IPS-11a (cell line): ENCODE data around the gene ZC3HAV1.
"Not testable (repeated sequence)": the region's sequence is repeated elsewhere in the genome, so short reads cannot be mapped to it uniquely, and the experiment has no call there.

Experiments
- H3K4me3 ChIP-seq: one replicate; pipeline ENCODE4 v1.5.1; 2013; ENCODE audit warnings: low read depth, low read length, control low read depth

Gene ZC3HAV1

GRCh38 chr7:139109188-139109982 lies at the start of gene ZC3HAV1:
TSS of gene ZC3HAV1 (minus strand) at chr7:139109720. CDS start at chr7:139109331, 389 bp downstream.
- H3K4me3 ChIP-seq = peak within 1 kb of the TSS; percentile 84

- H3K4me3 ChIP-seq = no peak overlapping the region
These were observed 44.3 kb upstream of the ZC3HAV1 start for GRCh38 chr7:139153832-139154231.

GRCh38 chr7:139152149-139152548 lies 42.6 kb upstream of the ZC3HAV1 start:
- no peak overlapping the region for H3K4me3 ChIP-seq

- no peak overlapping the region for H3K4me3 ChIP-seq
These were observed 29.6 kb upstream of the ZC3HAV1 start for GRCh38 chr7:139139150-139139549.

- peak overlapping the region; percentile 69 for H3K4me3 ChIP-seq
These were observed 24.0 kb upstream of the ZC3HAV1 start for GRCh38 chr7:139133335-139134139.

- peak overlapping the region; percentile 69 for H3K4me3 ChIP-seq
These were observed 23.4 kb upstream of the ZC3HAV1 start for GRCh38 chr7:139132887-139133286.

- no peak overlapping the region for H3K4me3 ChIP-seq
These were observed 22.1 kb upstream of the ZC3HAV1 start for GRCh38 chr7:139131601-139132041.

GRCh38 chr7:139129814-139130213 lies 20.3 kb upstream of the ZC3HAV1 start:
- not testable (repeated sequence) for H3K4me3 ChIP-seq

GRCh38 chr7:139127648-139128047 lies 18.1 kb upstream of the ZC3HAV1 start:
- H3K4me3 ChIP-seq = no peak overlapping the region

GRCh38 chr7:139125657-139126056 lies 16.1 kb upstream of the ZC3HAV1 start:
- no peak overlapping the region for H3K4me3 ChIP-seq

- H3K4me3 ChIP-seq = not testable (repeated sequence)
These were observed 15.5 kb upstream of the ZC3HAV1 start for GRCh38 chr7:139124995-139125394.

- no peak overlapping the region for H3K4me3 ChIP-seq
These were observed 14.8 kb upstream of the ZC3HAV1 start for GRCh38 chr7:139124084-139124914.

- no peak overlapping the region for H3K4me3 ChIP-seq
These were observed 9.9 kb upstream of the ZC3HAV1 start for GRCh38 chr7:139119486-139119849.

GRCh38 chr7:139118805-139119485 lies 9.4 kb upstream of the ZC3HAV1 start:
- no peak overlapping the region for H3K4me3 ChIP-seq

- H3K4me3 ChIP-seq = no peak overlapping the region
These were observed 8.8 kb upstream of the ZC3HAV1 start for GRCh38 chr7:139118234-139118804.

GRCh38 chr7:139117599-139118233 lies 8.2 kb upstream of the ZC3HAV1 start:
- no peak overlapping the region for H3K4me3 ChIP-seq

GRCh38 chr7:139116999-139117398 lies 7.5 kb upstream of the ZC3HAV1 start:
- no peak overlapping the region for H3K4me3 ChIP-seq

- H3K4me3 ChIP-seq = no peak overlapping the region
These were observed 5.6 kb upstream of the ZC3HAV1 start for GRCh38 chr7:139115104-139115503.

- H3K4me3 ChIP-seq = no peak overlapping the region
These were observed 5.1 kb upstream of the ZC3HAV1 start for GRCh38 chr7:139114585-139114984.

GRCh38 chr7:139114018-139114417 lies 4.5 kb upstream of the ZC3HAV1 start:
- no peak overlapping the region for H3K4me3 ChIP-seq
